GM18511 (cell line): ENCODE results near the gene SYS1.

Experiments used
- ATAC-seq: cut with Tn5 transposase; IDR thresholded peaks from one replicate; pipeline ENCODE4 v1.9.1; 2021; ENCODE audit warnings: mild to moderate bottlenecking, moderate library complexity; ENCODE audit not compliant: unreplicated experiment

Gene SYS1

DNA sequence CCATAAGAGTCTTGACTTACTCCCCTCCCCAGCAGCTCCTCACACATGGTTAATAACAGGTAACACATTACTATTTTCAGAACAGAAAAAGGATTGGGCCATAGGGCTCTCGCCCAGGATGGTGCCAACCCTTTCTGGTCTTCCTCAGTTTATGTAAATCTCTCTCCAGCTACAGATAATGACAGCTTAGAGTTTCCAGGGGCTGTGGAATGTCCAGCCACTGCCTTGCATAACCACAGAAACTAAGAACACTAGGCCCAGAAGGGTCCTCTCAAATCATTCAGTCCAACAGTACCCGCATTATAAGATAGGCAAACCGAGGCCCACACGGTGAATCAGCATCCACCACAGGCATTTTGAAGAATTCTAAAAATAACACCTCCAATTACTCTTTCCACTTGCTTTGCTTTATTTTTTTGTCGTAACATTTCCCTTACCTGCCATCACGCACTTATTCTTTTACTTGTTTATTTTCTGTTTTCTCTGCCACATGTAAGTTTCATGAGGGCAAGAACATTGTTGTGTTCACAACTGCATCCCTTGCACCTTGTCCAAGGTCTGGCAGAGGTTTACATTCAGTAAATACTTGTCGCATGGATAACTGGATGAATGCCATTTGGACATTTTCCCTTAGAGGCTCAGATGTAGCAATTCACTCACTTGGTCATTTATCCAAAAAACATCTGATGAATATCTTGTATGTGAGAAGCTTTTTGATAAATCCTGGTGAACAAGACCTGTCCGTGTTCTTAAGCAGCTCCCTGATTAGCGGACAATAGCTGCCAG is 8.3 kb upstream of the SYS1 start:
- no peak for ATAC-seq

DNA sequence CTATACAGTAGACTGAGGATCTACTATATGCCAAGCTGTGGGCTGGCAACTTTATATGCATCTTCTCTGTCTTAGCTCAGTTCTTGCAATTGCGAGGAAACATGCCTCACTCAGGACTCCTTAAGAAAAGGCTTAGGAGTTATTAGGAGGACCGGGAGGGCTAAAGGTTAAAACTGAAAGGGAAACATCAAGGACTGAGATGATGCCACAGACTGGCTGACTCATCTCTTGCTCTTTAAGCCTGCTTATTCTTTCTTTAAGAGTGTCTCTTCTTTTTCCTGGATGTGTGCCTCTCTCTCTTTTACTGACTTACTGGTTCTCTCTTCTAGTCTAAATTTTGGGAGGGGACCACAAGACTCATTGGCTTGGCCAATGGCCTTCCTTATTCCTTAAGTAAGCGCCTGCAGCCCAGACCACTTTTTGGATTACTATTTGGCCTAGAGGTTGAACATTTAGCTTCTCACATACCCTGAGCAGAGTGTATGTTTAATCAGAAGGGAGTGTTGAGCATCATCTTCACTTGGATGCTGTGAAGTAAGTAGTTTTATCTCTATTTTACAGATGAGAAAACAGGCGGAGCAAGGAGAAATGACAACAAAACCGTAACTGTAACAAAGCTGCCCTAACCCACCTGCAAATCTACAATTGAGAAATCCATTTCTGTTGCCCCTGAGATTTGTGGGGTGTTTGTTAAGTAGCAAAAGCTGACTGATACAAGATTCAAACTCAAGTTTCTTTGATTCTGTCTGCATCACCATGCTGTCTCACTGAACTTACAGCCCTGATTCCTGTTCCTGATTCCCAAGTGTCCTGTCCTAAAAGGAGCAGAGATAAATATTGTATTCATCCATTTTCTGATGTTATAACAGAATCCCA is 7.5 kb upstream of the SYS1 start:
- ATAC-seq: no peak

- ATAC-seq: no peak
Observed at GRCh38 chr20:45358282-45359068, 4.5 kb upstream of the SYS1 start.

- ATAC-seq: no peak
Observed at GRCh38 chr20:45359069-45359405, 3.9 kb upstream of the SYS1 start.

DNA sequence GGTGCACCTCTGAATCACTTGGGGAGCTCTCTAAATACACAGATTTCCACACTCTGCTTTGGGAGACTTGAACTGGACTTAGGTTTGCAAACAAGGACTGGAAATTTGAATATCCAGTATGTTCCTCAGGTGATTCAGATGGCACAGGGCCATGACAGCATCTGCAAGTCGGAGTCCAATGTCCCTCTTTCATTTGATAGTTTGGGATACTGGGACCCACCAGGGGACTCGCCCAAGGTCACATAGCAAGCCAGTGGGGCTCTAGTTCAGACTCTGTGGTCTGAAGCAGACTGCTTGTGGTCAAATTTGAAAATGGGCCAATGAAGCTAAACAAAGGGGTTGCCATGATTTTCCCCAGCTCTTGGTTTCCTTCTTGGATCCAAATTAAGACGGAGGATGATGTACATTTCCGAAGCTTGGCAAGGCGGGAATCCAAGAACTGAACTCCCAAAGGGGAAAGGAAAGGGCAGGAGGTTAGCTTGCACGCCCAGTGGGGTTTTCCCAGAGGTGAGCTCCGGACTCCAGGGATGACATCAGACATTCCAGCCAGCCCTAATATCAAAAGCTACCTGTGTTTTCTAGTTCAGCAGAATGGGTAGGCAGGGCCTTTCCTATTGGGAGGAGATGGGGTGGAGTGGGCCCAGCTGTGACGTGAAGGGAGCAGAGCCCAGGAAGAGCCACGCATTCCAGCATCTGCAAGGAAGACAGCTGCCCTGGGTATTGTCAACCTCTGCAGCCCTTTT is 3.4 kb upstream of the SYS1 start:
- no peak for ATAC-seq

GRCh38 chr20:45361793-45362192 is 1.2 kb upstream of the SYS1 start:
- ATAC-seq: no peak

DNA sequence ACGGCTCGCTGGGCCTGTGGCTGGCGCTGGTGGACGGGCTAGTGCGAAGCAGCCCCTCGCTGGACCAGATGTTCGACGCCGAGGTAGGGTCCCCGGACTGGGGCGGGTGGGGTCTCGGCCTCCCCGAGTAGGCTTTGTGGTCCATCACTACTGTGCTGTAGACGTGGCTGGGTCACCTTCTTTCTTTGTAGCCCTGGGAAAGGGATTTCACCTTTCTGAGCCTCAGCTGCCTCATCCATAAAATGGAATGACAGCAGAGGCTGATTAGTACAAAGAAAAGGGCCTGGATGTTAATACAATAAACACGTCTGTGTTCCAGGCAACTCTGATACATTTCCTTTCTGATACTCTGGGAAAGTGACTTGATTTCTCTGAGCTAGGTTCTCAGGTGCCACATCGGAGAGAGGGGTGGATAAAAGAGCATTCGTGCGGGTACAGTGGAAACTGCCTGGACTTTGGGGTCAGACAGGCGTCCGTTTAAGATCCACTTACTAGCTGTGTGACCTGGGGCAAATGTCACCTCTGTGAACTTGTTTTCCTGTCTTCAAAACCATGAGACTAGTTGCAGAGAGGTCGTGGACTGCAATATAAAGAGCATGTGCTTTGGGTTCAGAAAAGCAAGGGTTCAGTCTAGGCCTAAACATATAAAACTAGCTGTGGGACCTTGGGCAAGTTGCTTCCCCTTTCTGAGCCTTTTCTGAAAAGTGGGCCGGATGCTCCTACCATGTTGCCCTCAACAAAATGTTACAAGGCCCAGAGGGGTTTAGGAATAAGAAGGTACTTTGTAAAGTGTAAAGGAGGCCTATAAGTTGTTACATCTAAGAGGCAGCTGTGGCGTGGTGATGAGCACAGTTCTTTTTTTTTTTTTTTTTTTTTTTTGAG is 896 bp downstream of the SYS1 start:
- no peak for ATAC-seq

DNA sequence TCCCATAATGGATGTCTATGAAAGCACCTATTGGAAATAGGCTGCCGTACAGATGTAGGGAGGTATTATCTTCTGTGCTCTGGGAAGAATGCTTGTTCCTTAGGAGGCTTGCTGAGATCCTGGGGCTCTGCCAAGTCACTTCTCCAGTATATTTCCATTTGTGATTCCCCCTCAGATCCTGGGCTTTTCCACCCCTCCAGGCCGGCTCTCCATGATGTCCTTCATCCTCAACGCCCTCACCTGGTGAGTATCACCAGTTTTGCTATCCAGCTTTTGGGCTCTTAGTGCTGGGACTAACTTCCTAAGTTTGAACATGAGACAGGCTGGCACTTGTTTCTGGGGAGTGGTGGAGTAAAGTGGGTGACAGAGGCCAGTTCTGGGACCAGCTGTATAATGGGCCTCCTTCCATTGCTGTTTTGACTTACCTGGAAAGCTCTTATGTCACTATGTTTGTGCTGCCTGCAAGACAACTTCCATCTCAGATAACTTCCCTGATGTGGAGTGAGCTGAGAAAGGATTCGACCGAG is 2.6 kb downstream of the SYS1 start:
- no peak for ATAC-seq

GRCh38 chr20:45366192-45366591 is 3.2 kb downstream of the SYS1 start:
- no peak for ATAC-seq

DNA sequence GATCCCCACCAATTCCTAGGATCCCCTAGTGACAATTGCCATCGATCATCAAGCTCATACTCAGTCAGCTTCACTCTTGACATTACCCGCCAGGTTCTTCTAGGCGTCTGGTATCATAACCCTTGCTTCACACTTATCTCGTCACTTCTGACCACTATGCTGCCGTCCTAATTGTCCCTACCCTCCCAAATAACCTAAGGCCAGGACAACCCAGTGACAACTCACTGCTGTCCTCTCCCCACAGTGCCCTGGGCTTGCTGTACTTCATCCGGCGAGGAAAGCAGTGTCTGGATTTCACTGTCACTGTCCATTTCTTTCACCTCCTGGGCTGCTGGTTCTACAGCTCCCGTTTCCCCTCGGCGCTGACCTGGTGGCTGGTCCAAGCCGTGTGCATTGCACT is 3.7 kb downstream of the SYS1 start:
- no peak for ATAC-seq

DNA sequence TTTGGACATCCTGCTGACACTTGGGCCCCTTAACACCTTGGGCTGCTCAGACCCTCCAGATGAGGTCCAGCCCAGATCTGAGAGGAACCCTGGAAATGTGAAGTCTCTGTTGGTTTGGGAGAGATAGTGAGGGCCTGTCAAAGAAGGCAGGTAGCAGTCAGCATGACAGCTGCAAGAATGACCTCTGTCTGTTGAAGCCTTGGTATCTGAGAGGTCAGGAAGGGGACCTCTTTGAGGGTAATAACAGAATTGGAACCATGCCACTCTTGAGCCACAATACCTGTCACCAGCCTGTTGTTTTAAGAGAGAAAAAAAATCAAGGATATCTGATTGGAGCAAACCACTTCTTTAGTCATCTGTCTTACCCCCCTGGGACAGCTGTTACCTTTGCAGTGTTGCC is 4.2 kb downstream of the SYS1 start:
- no peak for ATAC-seq

GRCh38 chr20:45368221-45368980 is 5.4 kb downstream of the SYS1 start:
- ATAC-seq: peak; percentile 85

DNA sequence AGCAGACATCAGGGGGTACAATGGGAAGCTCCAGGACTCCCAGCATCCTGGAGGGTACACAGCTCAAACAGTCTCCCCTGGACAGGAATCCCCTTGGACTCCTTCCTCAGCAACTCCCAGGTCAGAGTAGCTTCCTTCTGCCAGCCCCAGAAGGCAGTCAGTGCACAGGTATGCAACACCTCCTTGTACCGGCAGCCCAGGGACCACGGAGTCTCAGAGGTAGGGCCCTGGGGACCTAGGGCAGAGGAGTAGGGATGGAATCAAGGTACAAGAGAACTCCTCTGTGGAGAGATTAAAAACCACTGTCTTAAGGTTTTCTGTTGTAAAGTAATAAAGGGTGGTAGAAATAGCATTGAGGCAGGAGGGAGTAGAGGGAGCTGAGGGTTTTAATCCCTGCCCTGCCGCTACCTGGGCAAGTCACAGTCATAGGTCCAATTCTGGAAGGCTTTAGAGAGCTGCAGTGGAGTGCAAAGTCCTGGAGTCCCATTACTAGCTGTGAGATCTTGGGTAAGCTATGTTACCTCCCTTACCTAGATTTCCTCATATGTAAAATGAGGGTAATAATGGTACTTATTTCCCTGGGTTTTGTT is 7.7 kb downstream of the SYS1 start:
- ATAC-seq: no peak

DNA sequence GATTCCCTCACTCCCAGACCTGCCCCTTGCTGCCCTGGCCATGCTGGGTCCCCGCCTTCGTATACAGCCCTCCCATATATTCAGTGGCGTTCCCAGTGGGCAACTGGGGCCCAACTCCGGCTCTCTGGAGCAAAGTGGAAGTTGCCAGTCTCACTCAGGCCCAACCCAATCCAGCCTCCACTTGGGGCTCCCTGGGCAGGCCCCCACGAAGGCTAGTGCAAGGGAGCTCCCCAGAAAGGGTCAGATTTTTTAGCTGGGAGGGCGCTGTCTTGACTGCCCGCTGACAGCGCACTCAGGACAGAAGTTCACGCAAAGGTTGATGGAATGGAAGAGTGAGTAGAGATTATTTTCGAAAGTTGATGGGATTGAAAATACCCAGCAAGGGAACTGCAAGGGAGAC is 9.3 kb downstream of the SYS1 start:
- no peak for ATAC-seq

GRCh38 chr20:45372646-45373352 is 9.8 kb downstream of the SYS1 start:
- ATAC-seq: no peak

GRCh38 chr20:45373353-45374100 is 10.6 kb downstream of the SYS1 start:
- peak; percentile 81 for ATAC-seq

DNA sequence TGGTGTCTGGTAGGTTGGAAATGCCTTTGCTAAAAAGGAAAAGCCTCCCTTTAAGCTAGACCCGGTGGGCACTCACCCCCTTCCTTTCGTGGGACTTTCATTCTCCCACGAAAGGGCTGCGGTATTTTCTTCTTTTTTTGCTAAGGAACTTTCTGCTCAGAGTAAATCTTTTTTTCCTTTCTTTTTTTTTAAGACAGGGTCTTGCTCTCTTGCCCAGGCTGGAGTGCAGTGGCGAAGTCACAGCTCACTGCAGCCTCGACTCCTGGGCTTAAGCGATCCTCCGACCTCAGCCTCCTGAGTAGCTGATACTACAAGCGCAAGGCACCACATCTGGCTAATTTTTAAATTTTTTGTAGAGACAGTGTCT is 11.1 kb downstream of the SYS1 start:
- no peak for ATAC-seq
